Measurements from ENCODE around the gene EGLN3.

Gene EGLN3

DNA sequence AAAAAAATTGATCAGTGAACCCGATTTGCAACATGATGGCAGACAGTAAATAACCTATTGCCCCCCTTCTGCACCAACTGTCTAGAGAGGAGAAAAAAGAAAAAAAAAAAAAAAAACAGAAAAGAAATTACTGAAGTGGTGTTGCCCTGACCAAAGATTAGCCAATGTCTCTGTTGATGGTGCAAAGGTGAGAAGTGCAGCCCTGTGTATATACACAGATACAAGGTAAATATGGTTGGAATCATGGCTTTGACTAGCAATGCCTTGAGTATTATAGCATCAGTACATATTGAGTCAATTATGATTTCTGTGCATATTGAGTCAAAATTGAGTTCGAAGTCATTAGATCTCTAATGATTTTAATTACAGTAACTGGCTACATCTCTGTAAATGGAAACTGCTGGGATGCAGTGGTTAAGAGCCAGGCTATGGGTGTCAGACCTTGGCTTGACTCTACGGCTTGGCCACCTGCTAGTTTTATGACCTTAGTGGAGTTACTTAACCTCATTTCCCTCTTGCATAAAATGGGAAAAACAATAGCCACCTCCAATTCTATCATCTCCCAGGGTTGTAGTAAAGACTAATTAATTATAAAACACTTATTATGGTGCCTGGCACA is 51.0 kb downstream of the EGLN3 start:
- Mint-ChIP-seq H3K36me3 (peaks cover 1% of the 10 kb centered on the region), H3K27me3 (peaks cover under 1% of the 10 kb centered on the region), H3K27ac (no peak overlapping the region), H3K4me1 (ENCODE audit: low read depth) (peaks cover 8% of the 10 kb centered on the region), H3K4me3 (no peak overlapping the region), H3K9me3 (ENCODE audit: low read depth) (peaks cover 5% of the 10 kb centered on the region)

- H3K9me3 Mint-ChIP-seq (ENCODE audit: low read depth) = peaks cover 13% of the 10 kb centered on the region
Measured at GRCh38 chr14:33897878-33898535, 52.9 kb downstream of the EGLN3 start.

DNA sequence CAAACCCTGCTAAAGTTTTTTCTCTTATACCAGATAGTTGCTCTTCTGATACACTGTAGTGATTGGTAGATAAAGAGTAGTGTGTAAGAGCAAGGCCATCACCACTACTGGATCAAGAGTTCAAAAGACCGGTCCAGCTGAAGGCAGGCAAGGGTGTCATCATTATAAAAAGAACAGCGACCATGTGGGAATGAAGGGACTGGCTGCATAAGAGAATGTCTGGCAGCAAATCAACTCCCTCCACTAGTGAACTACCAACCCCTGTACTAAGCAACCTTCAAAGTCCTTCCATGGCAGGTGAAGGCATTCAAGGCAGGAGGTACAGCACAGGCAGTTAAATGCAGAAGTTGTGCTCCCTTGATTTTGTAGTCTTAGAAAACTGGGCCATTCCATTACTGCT is 53.5 kb downstream of the EGLN3 start:
- H3K36me3 Mint-ChIP-seq = peaks cover 2% of the 10 kb centered on the region
- no peaks in the 10 kb centered on the region for H3K4me1 Mint-ChIP-seq (ENCODE audit: low read depth)
- H3K27me3 Mint-ChIP-seq = peaks cover 1% of the 10 kb centered on the region
- peaks cover 13% of the 10 kb centered on the region for H3K9me3 Mint-ChIP-seq (ENCODE audit: low read depth)
- no peak overlapping the region for H3K27ac Mint-ChIP-seq
- no peak overlapping the region for H3K4me3 Mint-ChIP-seq

More at GRCh38 chr14:33897878-33898535, 52.9 kb downstream of the EGLN3 start:
- Mint-ChIP-seq H3K27ac (no peak overlapping the region), H3K27me3 (peaks cover 1% of the 10 kb centered on the region), H3K4me3 (no peak overlapping the region), H3K4me1 (ENCODE audit: low read depth) (peaks cover 3% of the 10 kb centered on the region), H3K36me3 (peaks cover 2% of the 10 kb centered on the region)

GRCh38 chr14:33894339-33894738 is 56.5 kb downstream of the EGLN3 start:
- Mint-ChIP-seq H3K27me3 (peaks cover 1% of the 10 kb centered on the region), H3K27ac (no peak overlapping the region), H3K9me3 (ENCODE audit: low read depth) (peaks cover 32% of the 10 kb centered on the region), H3K4me1 (ENCODE audit: low read depth) (peaks cover 3% of the 10 kb centered on the region), H3K4me3 (no peak overlapping the region), H3K36me3 (peaks cover 2% of the 10 kb centered on the region)

GRCh38 chr14:33891700-33892099 is 59.2 kb downstream of the EGLN3 start:
- Mint-ChIP-seq H3K9me3 (ENCODE audit: low read depth) (peaks cover 37% of the 10 kb centered on the region), H3K27me3 (peaks cover 1% of the 10 kb centered on the region), H3K27ac (no peak overlapping the region), H3K36me3 (peaks cover 4% of the 10 kb centered on the region), H3K4me1 (ENCODE audit: low read depth) (peaks cover 3% of the 10 kb centered on the region), H3K4me3 (no peak overlapping the region)

- H3K27ac Mint-ChIP-seq = no peak overlapping the region
- no peaks in the 10 kb centered on the region for H3K4me1 Mint-ChIP-seq (ENCODE audit: low read depth)
- peaks cover 9% of the 10 kb centered on the region for H3K9me3 Mint-ChIP-seq (ENCODE audit: low read depth)
- H3K4me3 Mint-ChIP-seq = no peak overlapping the region
- H3K36me3 Mint-ChIP-seq = peaks cover 2% of the 10 kb centered on the region
- H3K27me3 Mint-ChIP-seq = no peaks in the 10 kb centered on the region
Measured at GRCh38 chr14:33884916-33885315, 66.0 kb downstream of the EGLN3 start.

- H3K9me3 Mint-ChIP-seq (ENCODE audit: low read depth) = peaks cover 10% of the 10 kb centered on the region
- H3K27me3 Mint-ChIP-seq = no peaks in the 10 kb centered on the region
- H3K4me1 Mint-ChIP-seq (ENCODE audit: low read depth) = no peaks in the 10 kb centered on the region
- H3K36me3 Mint-ChIP-seq = peaks cover 8% of the 10 kb centered on the region
- no peak overlapping the region for H3K27ac Mint-ChIP-seq
- H3K4me3 Mint-ChIP-seq = no peak overlapping the region
Measured at GRCh38 chr14:33880330-33880729, 70.5 kb downstream of the EGLN3 start.

- H3K4me3 Mint-ChIP-seq = no peak overlapping the region
- no peaks in the 10 kb centered on the region for H3K27me3 Mint-ChIP-seq
- peaks cover 10% of the 10 kb centered on the region for H3K9me3 Mint-ChIP-seq (ENCODE audit: low read depth)
- no peak overlapping the region for H3K27ac Mint-ChIP-seq
- H3K4me1 Mint-ChIP-seq (ENCODE audit: low read depth) = no peaks in the 10 kb centered on the region
- peaks cover 8% of the 10 kb centered on the region for H3K36me3 Mint-ChIP-seq
Measured at GRCh38 chr14:33879684-33880286, 71.1 kb downstream of the EGLN3 start.

- Mint-ChIP-seq H3K27me3 (no peaks in the 10 kb centered on the region), H3K27ac (no peak overlapping the region), H3K4me1 (ENCODE audit: low read depth) (no peaks in the 10 kb centered on the region), H3K9me3 (ENCODE audit: low read depth) (peaks cover 18% of the 10 kb centered on the region), H3K36me3 (peaks cover 9% of the 10 kb centered on the region), H3K4me3 (no peak overlapping the region)
Measured at GRCh38 chr14:33876274-33876673, 74.6 kb downstream of the EGLN3 start.
